Activated T-cell treated with anti-CD3 and anti-CD28 coated beads, Interleukin-2, amount 50 U/mL, for 72 hours (primary cell): Measurements from ENCODE around the gene P2RY14. TPM values are rescaled to one million over a fixed set of nuclear protein-coding genes. Genes with fewer than 3 reads are reported as not detected.

ENCODE experiments used
- ATAC-seq, 2 donors: fragments of 150-1000 bp; cut with Tn5 transposase; replicated peaks in 1 of 2; 2 replicates each; pipeline ENCODE4 v1.10.0; 2021; ENCODE audit warnings: moderate library complexity in 2 of 2, mild to moderate bottlenecking in 1 of 2
- DNase-seq, 2 donors: peaks; one replicate each; pipeline ENCODE4 v3.0.0; 2021 to 2022; ENCODE audit warnings: mixed read lengths in 1 of 2
- H3K27ac Mint-ChIP-seq: one replicate; pipeline ENCODE4 v1.8.0; 2022; ENCODE audit warnings: mild to moderate bottlenecking, moderate library complexity, mixed read lengths
- H3K27me3 Mint-ChIP-seq: one replicate; pipeline ENCODE4 v1.8.0; 2022; ENCODE audit warnings: low read depth, mixed read lengths
- H3K36me3 Mint-ChIP-seq, 2 donors: one replicate each; pipeline ENCODE4 v1.8.0; 2022; ENCODE audit warnings: mixed read lengths in 2 of 2, mild to moderate bottlenecking in 1 of 2; ENCODE audit not compliant: insufficient read depth in 2 of 2
- H3K4me1 Mint-ChIP-seq: one replicate; pipeline ENCODE4 v1.8.0; 2022; ENCODE audit warnings: low read depth, mixed read lengths
- H3K4me3 Mint-ChIP-seq, 2 donors: one replicate each; pipeline ENCODE4 v1.8.0; 2022; ENCODE audit warnings: mild to moderate bottlenecking in 2 of 2, mixed read lengths in 2 of 2, moderate library complexity in 2 of 2
- H3K9me3 Mint-ChIP-seq, 2 donors: one replicate each; pipeline ENCODE4 v1.8.0; 2022; ENCODE audit warnings: mixed read lengths in 2 of 2
- total RNA-seq, 2 donors: library from RNA; stranded (reverse); gene quantifications; one replicate each; pipeline ENCODE4 v1.2.3, GENCODE V29; 2022

The P2RY14 gene
- under 1 TPM; 0.34 to 0.51 TPM for total RNA-seq

DNA sequence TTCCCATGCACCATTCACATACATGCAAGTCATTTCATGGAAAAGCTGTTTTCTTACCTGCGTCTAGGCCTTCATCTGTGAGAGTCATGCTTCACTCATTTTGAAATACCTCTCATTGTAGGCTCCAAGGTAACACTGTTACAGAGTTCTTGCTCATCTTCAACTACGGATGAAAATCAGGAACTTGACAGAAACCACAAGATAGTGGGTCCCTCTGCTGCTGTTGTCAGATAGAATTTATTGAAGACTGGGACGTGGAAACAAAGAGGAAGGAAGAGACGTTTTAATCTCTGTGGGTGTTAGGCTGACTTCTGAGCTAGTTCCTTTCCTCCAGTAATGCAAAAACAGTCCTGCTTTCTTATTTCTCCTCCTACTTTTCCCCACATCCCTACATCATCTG is at the start of gene P2RY14:
P2RY14 (minus strand) TSS at position 313 of the 400 bp plus-strand sequence. CDS start 64,226 bp downstream, outside the sequence.
- Mint-ChIP-seq H3K4me3 (peak within 1 kb of the TSS; percentile 23 to 76), H3K4me1 (peaks cover 69% of the 10 kb centered on the region), H3K9me3 (no peaks in the 10 kb centered on the region), H3K27me3 (no peaks in the 10 kb centered on the region), H3K36me3 (peaks cover 0 to 2% of the 10 kb centered on the region in 2 donors), H3K27ac (peak within 1 kb of the TSS; percentile 90)
- DNase-seq (no peak), ATAC-seq (peak; percentile 73 to 81)

DNA sequence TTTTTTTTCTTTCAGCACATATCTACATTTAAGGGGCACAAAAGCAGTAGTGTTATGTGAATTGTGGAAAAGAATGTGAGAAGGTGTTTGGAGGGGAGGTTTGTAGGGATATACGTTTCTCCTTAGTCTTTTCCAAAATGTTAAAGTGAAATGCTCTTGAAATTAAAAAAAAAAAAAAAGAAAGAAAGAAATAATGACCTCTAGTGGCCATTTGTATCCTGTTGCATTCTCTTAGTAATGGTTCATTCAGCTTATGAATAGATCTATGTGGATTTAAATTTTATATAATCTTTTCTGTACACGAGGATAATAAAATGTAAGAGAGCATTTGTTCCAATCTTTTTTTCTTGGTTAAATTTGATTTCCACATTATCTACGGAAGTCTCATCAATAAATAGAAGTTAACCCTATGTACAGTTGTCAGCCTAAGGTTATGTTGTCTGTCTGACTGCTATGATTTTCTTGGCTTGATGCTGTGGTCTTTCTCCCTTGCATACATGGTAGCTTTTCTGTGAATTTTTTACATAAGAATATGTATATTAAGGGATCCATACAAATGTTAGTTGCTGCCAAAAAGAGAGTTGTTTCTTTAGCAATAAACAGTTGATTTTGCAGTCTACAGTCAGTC is 49.3 kb upstream of the P2RY14 start:
- Mint-ChIP-seq H3K36me3 (peaks cover 0 to 3% of the 10 kb centered on the region in 2 donors), H3K27ac (no peak overlapping the region), H3K4me1 (peaks cover 28% of the 10 kb centered on the region), H3K27me3 (peaks cover 39% of the 10 kb centered on the region), H3K9me3 (peaks cover 1 to 4% of the 10 kb centered on the region in 2 donors), H3K4me3 (peak overlapping the region in 1 of 2 donors; percentile 63)
- DNase-seq (no peak), ATAC-seq (no peak)

DNA sequence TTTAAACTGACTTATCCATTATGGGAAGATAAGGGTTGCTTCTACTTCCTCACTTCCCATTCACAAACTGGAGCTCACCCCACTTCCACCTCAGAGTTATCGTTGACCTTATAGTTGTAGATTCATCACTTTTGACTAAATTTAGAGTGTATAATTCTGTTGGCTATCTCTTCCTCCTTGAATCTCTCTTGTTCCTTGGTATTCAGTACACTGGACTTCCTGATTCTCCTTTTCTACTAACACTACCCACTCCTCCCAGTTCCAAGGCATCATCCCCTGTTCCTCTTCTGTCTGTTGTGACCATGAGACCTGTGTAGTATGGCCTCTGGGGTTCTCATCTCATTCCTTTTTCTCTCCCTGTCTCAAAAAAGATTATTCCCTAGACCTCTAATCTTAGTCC is 44.2 kb upstream of the P2RY14 start:
- H3K27ac Mint-ChIP-seq = no peak overlapping the region
- peaks cover 1 to 4% of the 10 kb centered on the region in 2 donors for H3K9me3 Mint-ChIP-seq
- H3K27me3 Mint-ChIP-seq = peaks cover 26% of the 10 kb centered on the region
- DNase-seq (no peak), ATAC-seq (no peak)
- peaks cover 0 to 6% of the 10 kb centered on the region in 2 donors for H3K36me3 Mint-ChIP-seq
- H3K4me3 Mint-ChIP-seq = no peak overlapping the region
- H3K4me1 Mint-ChIP-seq = peaks cover 46% of the 10 kb centered on the region

DNA sequence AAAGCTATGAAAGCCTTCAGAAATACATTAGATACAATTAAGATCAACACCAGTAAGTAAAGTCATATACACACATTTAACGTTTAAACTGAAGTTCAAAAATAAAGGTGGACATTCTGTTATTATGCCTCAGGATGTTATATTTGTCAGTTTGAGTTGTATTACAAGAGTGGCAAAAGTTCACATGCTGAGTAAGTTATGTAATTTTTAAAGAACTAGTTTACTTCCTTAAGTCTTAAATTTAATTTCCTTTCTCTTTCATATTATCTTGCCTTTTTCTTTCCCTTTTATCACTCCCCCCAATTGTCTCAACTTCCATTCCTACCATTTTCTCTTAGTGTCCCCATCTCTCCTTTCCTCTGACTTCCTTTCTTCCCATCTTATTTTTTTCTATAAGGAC is 43.2 kb upstream of the P2RY14 start:
- Mint-ChIP-seq H3K36me3 (peaks cover 0 to 6% of the 10 kb centered on the region in 2 donors), H3K27ac (peak overlapping the region; percentile 72), H3K27me3 (peaks cover 23% of the 10 kb centered on the region), H3K4me3 (peak overlapping the region in 1 of 2 donors; percentile 46), H3K9me3 (peaks cover 1 to 4% of the 10 kb centered on the region in 2 donors), H3K4me1 (peaks cover 47% of the 10 kb centered on the region)
- DNase-seq (no peak), ATAC-seq (no peak)

DNA sequence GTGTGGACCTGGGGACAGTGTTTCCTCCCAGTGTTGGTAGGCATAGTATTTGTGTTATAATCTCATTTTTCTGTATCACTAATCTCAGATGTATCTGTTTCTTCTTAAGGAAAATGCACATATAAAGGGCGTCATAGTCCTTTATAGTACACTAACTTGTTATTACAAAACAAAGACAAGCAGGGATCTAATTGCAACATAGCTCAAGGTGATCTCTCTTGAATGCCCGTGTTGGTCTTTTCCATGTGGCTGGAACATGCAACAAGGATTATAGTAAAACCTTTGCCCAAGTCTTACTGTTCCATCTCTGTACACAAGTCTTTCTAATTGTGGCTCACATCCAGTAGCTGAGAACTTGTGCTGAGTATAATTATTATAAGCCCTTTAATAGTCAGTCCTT is 41.8 kb upstream of the P2RY14 start:
- H3K4me3 Mint-ChIP-seq = peak overlapping the region in 1 of 2 donors; percentile 64
- H3K27ac Mint-ChIP-seq = peak overlapping the region; percentile 90
- DNase-seq (no peak), ATAC-seq (no peak)
- H3K36me3 Mint-ChIP-seq = peaks cover 0 to 6% of the 10 kb centered on the region in 2 donors
- peaks cover 61% of the 10 kb centered on the region for H3K4me1 Mint-ChIP-seq
- peaks cover 1 to 4% of the 10 kb centered on the region in 2 donors for H3K9me3 Mint-ChIP-seq
- peaks cover 18% of the 10 kb centered on the region for H3K27me3 Mint-ChIP-seq

DNA sequence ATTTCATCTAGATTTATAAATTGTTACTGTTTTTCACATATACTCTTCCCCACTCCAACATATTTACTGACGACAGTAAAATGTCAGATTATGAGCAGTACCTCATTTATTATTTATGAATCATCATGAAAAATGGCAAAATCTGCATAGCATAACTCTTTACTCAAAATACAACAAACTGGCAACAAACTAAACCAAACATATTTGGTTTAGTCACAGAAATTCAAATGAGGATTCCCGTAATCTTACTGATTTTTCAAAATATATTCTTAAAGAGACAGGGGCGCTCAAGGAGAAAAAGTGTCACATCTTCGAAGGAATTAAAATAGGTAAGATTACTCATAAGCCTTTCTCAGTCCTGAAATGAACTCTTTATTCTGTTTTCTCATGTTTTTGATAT is 41.3 kb upstream of the P2RY14 start:
- peaks cover 0 to 6% of the 10 kb centered on the region in 2 donors for H3K36me3 Mint-ChIP-seq
- H3K27me3 Mint-ChIP-seq = peaks cover 22% of the 10 kb centered on the region
- no peak for ATAC-seq
- H3K4me1 Mint-ChIP-seq = peaks cover 65% of the 10 kb centered on the region
- H3K27ac Mint-ChIP-seq = peak overlapping the region; percentile 90
- peaks cover 1 to 4% of the 10 kb centered on the region in 2 donors for H3K9me3 Mint-ChIP-seq
- H3K4me3 Mint-ChIP-seq = peak overlapping the region; percentile 35 to 64
- no peak for DNase-seq

DNA sequence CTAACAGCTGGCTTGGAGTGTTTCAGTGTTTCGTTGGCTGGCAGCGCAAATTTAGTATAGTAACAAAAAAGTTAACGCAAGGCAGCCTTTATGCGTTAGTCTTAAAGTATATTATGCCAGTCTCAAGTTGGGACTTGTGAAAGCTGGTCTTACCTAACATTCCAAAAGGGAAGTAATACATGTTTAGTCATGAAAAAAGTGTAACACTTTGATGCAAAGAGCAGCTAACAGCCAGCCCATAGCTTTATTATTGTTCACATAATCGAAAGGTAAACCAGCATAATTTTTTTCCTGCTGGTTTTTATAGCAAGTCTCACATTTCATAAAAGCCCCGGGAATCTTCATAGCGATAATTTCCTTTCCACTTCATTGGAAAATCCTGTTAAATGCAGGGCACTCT is 40.6 kb upstream of the P2RY14 start:
- ATAC-seq (no peak), DNase-seq (no peak)
- H3K4me1 Mint-ChIP-seq = peaks cover 62% of the 10 kb centered on the region
- H3K4me3 Mint-ChIP-seq = no peak overlapping the region
- H3K9me3 Mint-ChIP-seq = peaks cover 1 to 4% of the 10 kb centered on the region in 2 donors
- H3K27ac Mint-ChIP-seq = peak overlapping the region; percentile 90
- H3K36me3 Mint-ChIP-seq = peaks cover 0 to 6% of the 10 kb centered on the region in 2 donors
- peaks cover 19% of the 10 kb centered on the region for H3K27me3 Mint-ChIP-seq

DNA sequence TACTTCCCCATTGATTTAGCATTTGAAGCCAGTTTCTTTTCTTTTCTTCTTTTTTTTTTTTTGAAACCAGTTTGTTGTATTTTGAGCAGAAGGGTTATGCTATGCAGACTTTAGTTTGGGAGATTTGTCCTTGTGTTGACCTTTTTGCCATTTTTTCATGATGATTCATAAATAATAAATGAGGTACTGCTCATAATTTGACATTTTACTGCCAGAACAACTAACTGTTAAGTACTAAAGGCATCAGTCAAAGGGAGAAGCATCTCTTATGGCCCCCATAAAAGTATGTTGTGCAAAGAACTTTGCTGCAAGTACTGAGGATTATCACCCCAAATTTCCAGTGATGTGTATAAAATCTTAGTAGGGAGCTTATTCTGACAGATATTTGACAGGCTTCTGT is 40.0 kb upstream of the P2RY14 start:
- ATAC-seq (no peak), DNase-seq (no peak)
- peaks cover 0 to 6% of the 10 kb centered on the region in 2 donors for H3K36me3 Mint-ChIP-seq
- peak overlapping the region in 1 of 2 donors; percentile 54 for H3K4me3 Mint-ChIP-seq
- peaks cover 12% of the 10 kb centered on the region for H3K27me3 Mint-ChIP-seq
- peaks cover 55% of the 10 kb centered on the region for H3K4me1 Mint-ChIP-seq
- H3K27ac Mint-ChIP-seq = peak overlapping the region; percentile 56
- peaks cover 0 to 2% of the 10 kb centered on the region in 2 donors for H3K9me3 Mint-ChIP-seq

DNA sequence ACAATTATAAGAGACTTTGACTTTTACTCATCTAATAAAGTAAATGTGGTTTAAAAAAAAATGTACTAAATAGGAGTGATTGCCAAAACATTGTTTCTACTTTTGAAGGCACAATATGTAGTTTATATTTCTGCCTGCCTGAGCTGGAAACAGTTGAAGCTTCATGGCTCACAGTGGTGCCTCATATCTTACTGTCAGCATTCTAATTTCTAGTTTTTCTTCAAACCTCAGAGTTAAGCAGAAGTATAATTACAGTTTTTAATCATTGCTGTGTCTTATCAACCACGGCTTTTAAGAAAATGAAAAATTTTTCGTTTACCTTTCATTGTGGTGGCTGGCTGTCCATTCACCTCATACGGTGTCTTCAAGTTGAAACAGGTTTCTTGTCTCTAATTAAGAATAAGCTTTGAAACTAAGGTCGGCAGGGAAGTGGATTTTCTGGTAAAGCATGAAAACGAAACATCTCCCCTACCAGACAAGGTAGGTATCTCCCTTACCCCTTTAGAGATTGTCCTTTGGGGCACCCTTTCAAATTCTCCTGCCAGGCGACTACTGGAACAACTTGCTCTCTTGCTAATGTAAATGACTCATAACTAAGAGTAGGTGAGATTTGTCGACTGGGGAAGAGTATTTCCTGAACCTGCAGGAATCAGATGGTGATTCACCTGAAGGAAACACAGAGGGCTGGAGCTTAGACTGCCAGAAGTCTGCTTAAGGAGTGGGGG is 38.1 kb upstream of the P2RY14 start, which contains the start of gene GPR87:
GPR87 (minus strand) TSS at position 554 of the 725 bp plus-strand sequence. CDS start 16,720 bp downstream, outside the sequence.
- peak within 1 kb of the TSS; percentile 97 for H3K27ac Mint-ChIP-seq
- no peaks in the 10 kb centered on the region for H3K36me3 Mint-ChIP-seq
- H3K27me3 Mint-ChIP-seq = peaks cover 6% of the 10 kb centered on the region
- H3K4me3 Mint-ChIP-seq = peak within 1 kb of the TSS; percentile 60 to 88
- peak; percentile 50 to 56 for DNase-seq
- H3K4me1 Mint-ChIP-seq = peaks cover 48% of the 10 kb centered on the region
- no peaks in the 10 kb centered on the region for H3K9me3 Mint-ChIP-seq
- ATAC-seq = peak; percentile 82 to 85

DNA sequence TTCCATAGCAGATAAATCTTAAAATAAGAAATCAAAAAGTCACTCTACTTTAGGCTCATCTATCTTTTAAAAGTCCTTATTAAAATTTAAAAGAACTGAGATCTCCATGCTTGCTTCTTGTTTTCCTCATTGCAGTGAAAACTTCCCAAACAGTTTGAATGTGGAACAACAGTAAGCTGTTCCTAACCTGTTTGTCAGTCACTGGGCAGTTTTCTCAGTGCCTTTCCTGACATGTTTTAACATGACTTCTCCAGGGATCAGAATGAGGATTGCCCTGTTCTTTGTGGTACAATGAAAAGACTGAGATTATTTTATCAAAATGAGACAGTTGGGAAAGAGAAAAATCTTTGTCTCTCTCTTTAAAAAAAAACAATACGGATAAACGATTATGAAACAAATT is 37.5 kb upstream of the P2RY14 start:
- H3K27ac Mint-ChIP-seq = peak overlapping the region; percentile 97
- no peaks in the 10 kb centered on the region for H3K9me3 Mint-ChIP-seq
- ATAC-seq (no peak), DNase-seq (no peak)
- peaks cover 6% of the 10 kb centered on the region for H3K27me3 Mint-ChIP-seq
- H3K4me3 Mint-ChIP-seq = peak overlapping the region; percentile 60 to 88
- no peaks in the 10 kb centered on the region for H3K36me3 Mint-ChIP-seq
- H3K4me1 Mint-ChIP-seq = peaks cover 44% of the 10 kb centered on the region

DNA sequence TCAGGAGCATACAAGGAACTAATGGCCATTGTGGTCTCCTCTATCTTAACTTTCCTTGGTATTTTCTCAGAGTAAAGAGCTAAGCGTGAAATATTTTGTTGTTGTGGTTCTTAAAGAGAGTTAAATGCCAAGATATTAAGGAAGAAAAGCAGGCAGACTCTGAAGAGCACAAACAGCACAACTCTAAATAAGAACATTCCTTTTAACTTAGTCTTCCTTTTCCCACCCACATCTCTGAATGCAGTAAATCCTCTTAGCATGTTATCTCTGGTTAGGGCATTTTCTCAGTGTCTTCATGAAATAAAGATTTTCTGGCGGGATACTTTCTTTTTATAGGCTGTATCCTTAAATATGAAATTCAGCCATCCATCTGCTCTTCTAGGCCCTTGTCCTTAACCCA is 36.8 kb upstream of the P2RY14 start:
- no peaks in the 10 kb centered on the region for H3K9me3 Mint-ChIP-seq
- peak overlapping the region; percentile 97 for H3K27ac Mint-ChIP-seq
- peaks cover 37% of the 10 kb centered on the region for H3K4me1 Mint-ChIP-seq
- H3K4me3 Mint-ChIP-seq = peak overlapping the region; percentile 25 to 88
- no peaks in the 10 kb centered on the region for H3K36me3 Mint-ChIP-seq
- no peak for ATAC-seq
- peaks cover 6% of the 10 kb centered on the region for H3K27me3 Mint-ChIP-seq
- DNase-seq = no peak

DNA sequence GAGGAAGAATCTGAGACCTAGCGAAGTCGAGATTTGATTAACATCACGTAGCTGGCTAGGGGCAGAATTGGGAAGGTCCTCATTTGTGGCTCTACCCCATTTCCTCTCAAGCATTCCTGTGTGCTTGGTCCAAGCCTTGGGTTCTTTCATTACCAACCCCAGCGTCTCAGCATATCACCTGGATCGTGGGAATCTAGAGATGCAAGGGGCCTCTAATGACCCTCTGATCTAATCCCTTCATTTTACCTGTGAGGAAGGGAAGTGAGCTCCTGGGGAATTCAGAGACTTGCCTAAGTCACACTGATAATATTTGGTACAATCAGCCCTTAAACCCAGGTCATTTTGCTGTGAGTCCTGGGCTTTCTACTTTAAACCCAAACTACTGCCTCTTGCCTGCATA is 36.3 kb upstream of the P2RY14 start:
- Mint-ChIP-seq H3K27ac (peak overlapping the region; percentile 97), H3K27me3 (peaks cover 6% of the 10 kb centered on the region), H3K4me1 (peaks cover 33% of the 10 kb centered on the region), H3K36me3 (no peaks in the 10 kb centered on the region), H3K9me3 (no peaks in the 10 kb centered on the region), H3K4me3 (peak overlapping the region in 1 of 2 donors; percentile 88)
- ATAC-seq (no peak), DNase-seq (no peak)

DNA sequence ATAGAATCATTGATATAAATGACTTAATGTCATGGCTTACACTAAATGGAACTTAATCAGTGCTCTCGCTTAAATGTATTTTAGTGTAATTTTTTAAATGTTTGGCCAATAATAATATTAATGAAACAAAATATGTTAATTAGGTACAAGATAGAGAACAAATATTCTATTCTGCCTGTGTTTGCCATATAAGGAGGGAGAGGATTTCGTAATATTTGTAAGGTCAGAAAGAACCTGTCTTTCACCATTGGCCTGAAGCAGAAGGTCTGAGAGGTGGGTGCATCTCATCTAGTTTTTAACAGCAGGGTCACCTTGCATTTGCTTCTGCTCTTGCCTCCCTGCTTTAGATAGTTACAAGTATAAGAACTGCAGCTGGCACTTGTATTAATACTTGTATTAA is 35.8 kb upstream of the P2RY14 start:
- H3K4me3 Mint-ChIP-seq = peak overlapping the region in 1 of 2 donors; percentile 31
- H3K27ac Mint-ChIP-seq = no peak overlapping the region
- ATAC-seq (no peak), DNase-seq (no peak)
- no peaks in the 10 kb centered on the region for H3K9me3 Mint-ChIP-seq
- H3K27me3 Mint-ChIP-seq = peaks cover 6% of the 10 kb centered on the region
- H3K36me3 Mint-ChIP-seq = no peaks in the 10 kb centered on the region
- peaks cover 35% of the 10 kb centered on the region for H3K4me1 Mint-ChIP-seq
